Activated CD4-positive, CD25-positive, alpha-beta regulatory T cell treated with anti-CD3 and anti-CD28 coated beads, Interleukin-2, amount 50 U/mL, for 16 hours (primary cell): Measurements from ENCODE around the gene KIR3DL3.
"Not testable (repeated sequence)": the region's sequence is repeated elsewhere in the genome, so short reads cannot be mapped to it uniquely, and the experiment has no call there.

ENCODE experiments used
- DNase-seq: peaks from one replicate; pipeline ENCODE4 v3.0.0-alpha.2; 2020; ENCODE audit warnings: low read depth, low spot score

KIR3DL3 gene

DNA sequence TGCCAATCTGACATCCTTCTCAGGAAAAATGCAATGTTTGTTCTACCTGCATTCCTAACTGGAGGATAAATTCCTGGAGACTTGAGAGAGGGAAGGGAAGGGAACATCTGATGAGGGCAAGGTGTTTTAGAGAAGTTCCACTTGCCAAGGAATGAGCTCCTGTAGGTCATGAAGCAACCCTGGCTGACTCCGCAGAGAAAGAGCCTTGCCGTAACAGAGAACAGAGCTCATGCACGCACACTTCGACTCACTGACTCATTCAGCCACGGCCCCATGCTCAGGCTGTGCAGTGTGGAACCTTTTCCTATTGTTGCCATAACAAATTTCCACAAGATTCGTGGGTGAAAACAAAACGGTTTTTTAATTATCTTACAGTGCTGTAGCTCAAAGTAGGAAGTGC lies 54.7 kb downstream of the KIR3DL3 start:
- not testable (repeated sequence) for DNase-seq

DNA sequence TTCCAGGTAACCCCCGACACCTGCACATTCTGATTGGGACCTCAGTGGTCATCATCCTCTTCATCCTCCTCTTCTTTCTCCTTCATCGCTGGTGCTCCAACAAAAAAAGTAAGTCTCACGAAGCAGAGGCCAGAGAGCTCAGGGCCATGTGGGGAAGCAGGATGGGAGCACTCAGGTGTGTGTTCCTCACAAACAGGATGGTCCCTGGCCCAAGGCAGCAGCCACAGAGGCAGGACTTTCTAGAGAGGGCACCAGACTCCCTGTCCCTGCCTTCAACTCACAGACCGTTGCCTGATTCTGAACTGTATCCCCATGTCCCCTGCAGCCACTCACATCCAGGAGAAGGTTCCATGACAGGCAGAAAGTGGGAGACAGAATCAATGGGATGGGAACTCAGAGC lies 58.7 kb downstream of the KIR3DL3 start:
- not testable (repeated sequence) for DNase-seq
